Suprapubic skin (tissue), 4 donors: ENCODE data around the gene PARD3B.

Source experiments
- EP300 ChIP-seq: sonication (generic); formaldehyde crosslinking; IDR thresholded peaks from one replicate; pipeline ENCODE4 v1.6.1; 2017; ENCODE audit warnings: antibody characterized with exemption
- POLR2A ChIP-seq, 2 donors: fragments of 450-650 bp; IDR thresholded peaks; one replicate each; pipeline ENCODE4 v1.6.1; 2017; ENCODE audit warnings: antibody characterized with exemption in 2 of 2, mild to moderate bottlenecking in 2 of 2, moderate library complexity in 2 of 2
- POLR2AphosphoS5 ChIP-seq, 3 donors: sonication (generic); formaldehyde crosslinking; IDR thresholded peaks; one replicate each; pipeline ENCODE4 v1.6.1; 2017; ENCODE audit warnings: antibody characterized with exemption in 3 of 3
- TF ChIP-seq, protein P1 (sequence below), 2 donors: fragments of 200-600 bp in 1 of 2; fragments of 450-650 bp in 1 of 2; sonication (generic) in 1 of 2; IDR thresholded peaks; one replicate each; pipeline ENCODE4 v1.5.1; 2016 to 2019; ENCODE audit warnings: antibody characterized with exemption in 2 of 2, mild to moderate bottlenecking in 1 of 2, moderate library complexity in 1 of 2

DNA sequence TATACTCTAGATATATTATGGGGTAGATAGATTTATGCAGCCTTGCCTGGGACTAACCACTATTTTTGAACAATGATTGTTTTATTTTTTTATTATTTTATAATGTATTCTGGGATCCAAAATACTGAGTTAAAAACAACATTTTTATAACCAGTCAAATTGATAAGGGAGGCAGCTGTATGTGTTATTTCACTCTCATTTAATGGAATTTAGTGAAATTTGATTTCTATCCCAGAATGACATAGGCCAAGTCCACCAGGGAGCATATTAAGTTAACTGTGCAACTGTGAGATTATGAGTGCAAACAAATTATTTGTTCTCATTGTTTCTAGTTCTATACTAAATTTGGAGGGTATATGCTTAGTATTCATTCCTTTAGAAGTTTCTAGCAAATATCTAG is 583.5 kb downstream of the PARD3B start:
- TF ChIP-seq, protein P1, sequence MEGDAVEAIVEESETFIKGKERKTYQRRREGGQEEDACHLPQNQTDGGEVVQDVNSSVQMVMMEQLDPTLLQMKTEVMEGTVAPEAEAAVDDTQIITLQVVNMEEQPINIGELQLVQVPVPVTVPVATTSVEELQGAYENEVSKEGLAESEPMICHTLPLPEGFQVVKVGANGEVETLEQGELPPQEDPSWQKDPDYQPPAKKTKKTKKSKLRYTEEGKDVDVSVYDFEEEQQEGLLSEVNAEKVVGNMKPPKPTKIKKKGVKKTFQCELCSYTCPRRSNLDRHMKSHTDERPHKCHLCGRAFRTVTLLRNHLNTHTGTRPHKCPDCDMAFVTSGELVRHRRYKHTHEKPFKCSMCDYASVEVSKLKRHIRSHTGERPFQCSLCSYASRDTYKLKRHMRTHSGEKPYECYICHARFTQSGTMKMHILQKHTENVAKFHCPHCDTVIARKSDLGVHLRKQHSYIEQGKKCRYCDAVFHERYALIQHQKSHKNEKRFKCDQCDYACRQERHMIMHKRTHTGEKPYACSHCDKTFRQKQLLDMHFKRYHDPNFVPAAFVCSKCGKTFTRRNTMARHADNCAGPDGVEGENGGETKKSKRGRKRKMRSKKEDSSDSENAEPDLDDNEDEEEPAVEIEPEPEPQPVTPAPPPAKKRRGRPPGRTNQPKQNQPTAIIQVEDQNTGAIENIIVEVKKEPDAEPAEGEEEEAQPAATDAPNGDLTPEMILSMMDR (IDR thresholded peaks at IDR 0.05): no peak
- TF ChIP-seq POLR2AphosphoS5 (IDR thresholded peaks at IDR 0.05) (no peak), POLR2A (IDR thresholded peaks at IDR 0.05) (no peak), EP300 (no peak)
